HG02852 (cell line): Measurements from ENCODE around the gene USP24.

ENCODE experiments used
- ATAC-seq: cut with Tn5 transposase; IDR thresholded peaks from one replicate; pipeline ENCODE4 v1.9.1; 2021; ENCODE audit warnings: mild to moderate bottlenecking, moderate library complexity; ENCODE audit not compliant: unreplicated experiment

USP24 gene

GRCh38 chr1:55073187-55073916 is 141.8 kb downstream of the USP24 start:
- peak; percentile 73 for ATAC-seq

GRCh38 chr1:55071477-55071876 is 143.7 kb downstream of the USP24 start:
- ATAC-seq, result no peak

GRCh38 chr1:55070293-55071164 is 144.6 kb downstream of the USP24 start:
- ATAC-seq, result no peak

GRCh38 chr1:55069280-55069679 is 145.9 kb downstream of the USP24 start:
- ATAC-seq, result no peak

- ATAC-seq, result no peak
Observed at GRCh38 chr1:55068638-55069037, 146.5 kb downstream of the USP24 start.

- ATAC-seq, result no peak
Observed at GRCh38 chr1:55067914-55068313, 147.2 kb downstream of the USP24 start.

GRCh38 chr1:55067022-55067778 is 148.0 kb downstream of the USP24 start:
- no peak for ATAC-seq

GRCh38 chr1:55065648-55066047 is 149.5 kb downstream of the USP24 start:
- ATAC-seq, result no peak

GRCh38 chr1:55064861-55065263 is 150.3 kb downstream of the USP24 start:
- no peak for ATAC-seq

GRCh38 chr1:55064071-55064581 is 151.0 kb downstream of the USP24 start:
- no peak for ATAC-seq

- no peak for ATAC-seq
Observed at GRCh38 chr1:55063577-55063942, 151.6 kb downstream of the USP24 start.

- no peak for ATAC-seq
Observed at GRCh38 chr1:55062801-55063576, 152.2 kb downstream of the USP24 start.

- no peak for ATAC-seq
Observed at GRCh38 chr1:55061706-55062321, 153.3 kb downstream of the USP24 start.

- ATAC-seq, result no peak
Observed at GRCh38 chr1:55061000-55061705, 154.0 kb downstream of the USP24 start.

GRCh38 chr1:55060133-55060999 is 154.8 kb downstream of the USP24 start:
- ATAC-seq, result peak; percentile 69

- ATAC-seq, result no peak
Observed at GRCh38 chr1:55059302-55060132, 155.6 kb downstream of the USP24 start.

GRCh38 chr1:55057956-55058298 is 157.2 kb downstream of the USP24 start:
- no peak for ATAC-seq
